CD14-positive monocyte (primary cell): ENCODE results near the gene SATB2. TPM values are rescaled to one million over a fixed set of nuclear protein-coding genes. Genes with fewer than 3 reads are reported as not detected.

ENCODE experiments used
- DNase-seq, 3 donors: peaks; one replicate each; pipeline ENCODE4 v3.0.0-alpha.2; 2011 to 2022
- H2AFZ ChIP-seq: 2 replicates; pipeline ENCODE4 v1.6.0; 2012; ENCODE audit warnings: mild to moderate bottlenecking, low read depth, low read length, inconsistent platforms; ENCODE audit not compliant: insufficient read depth, poor library complexity, severe bottlenecking
- H3K27ac ChIP-seq, 2 donors: 1 replicate in 1 of 2; 2 replicates in 1 of 2; pipeline ENCODE4 v1.5.1; 2012 to 2013; ENCODE audit warnings: low read length in 2 of 2, control low read depth in 1 of 2, inconsistent platforms in 1 of 2, low read depth in 1 of 2, mild to moderate bottlenecking in 1 of 2
- H3K27me3 ChIP-seq, 2 donors: one replicate each; pipeline versions ENCODE4 v1.6.0 to v1.6.1; 2011 to 2013; ENCODE audit warnings: low read length in 2 of 2; ENCODE audit not compliant: control insufficient read depth in 2 of 2, insufficient read depth in 2 of 2
- H3K36me3 ChIP-seq, 2 donors: replicated peaks in 1 of 2; 1 replicate in 1 of 2; 2 replicates in 1 of 2; pipeline versions ENCODE4 v1.5.1 to v1.6.1; 2012 to 2013; ENCODE audit warnings: low read length in 2 of 2, control low read depth in 1 of 2, inconsistent platforms in 1 of 2, mild to moderate bottlenecking in 1 of 2; ENCODE audit not compliant: insufficient read depth in 2 of 2, control insufficient read depth in 1 of 2
- H3K4me1 ChIP-seq, 2 donors: 1 replicate in 1 of 2; 2 replicates in 1 of 2; pipeline versions ENCODE4 v1.5.1 to v1.6.1; 2012 to 2013; ENCODE audit warnings: low read length in 2 of 2, control low read depth in 1 of 2, inconsistent platforms in 1 of 2, mild to moderate bottlenecking in 1 of 2, moderate library complexity in 1 of 2; ENCODE audit not compliant: insufficient read depth in 2 of 2, control insufficient read depth in 1 of 2
- H3K4me2 ChIP-seq: replicated peaks from 2 replicates; pipeline ENCODE3; 2012; ENCODE audit warnings: low read length, moderate library complexity, mild to moderate bottlenecking; ENCODE audit not compliant: poor library complexity, severe bottlenecking; ENCODE audit errors: extremely low read depth
- H3K4me3 ChIP-seq, 3 experiments: fragments of 200-600 bp in 1 of 3; sonication (generic) in 1 of 3; replicated peaks in 1 of 3; 1 replicate in 2 of 3; 2 replicates in 1 of 3; pipeline ENCODE4 v1.5.1; 2011 to 2013; ENCODE audit warnings: low read length in 3 of 3, mild to moderate bottlenecking in 3 of 3, control low read depth in 2 of 3, low read depth in 2 of 3, inconsistent platforms in 1 of 3, moderate library complexity in 1 of 3
- H3K79me2 ChIP-seq: 2 replicates; pipeline ENCODE4 v1.6.0; 2012; ENCODE audit warnings: mild to moderate bottlenecking, control low read depth, inconsistent platforms, low read length, moderate library complexity; ENCODE audit not compliant: insufficient read depth
- H3K9ac ChIP-seq: 2 replicates; pipeline ENCODE4 v1.6.0; 2017; ENCODE audit warnings: low read length, mild to moderate bottlenecking; ENCODE audit not compliant: insufficient read depth, poor library complexity, severe bottlenecking
- H3K9me3 ChIP-seq, 2 donors: replicated peaks in 1 of 2; 1 replicate in 1 of 2; 2 replicates in 1 of 2; pipeline versions ENCODE4 v1.5.1 to v1.6.1; 2012 to 2013; ENCODE audit warnings: low read length in 2 of 2, control low read depth in 1 of 2; ENCODE audit not compliant: control insufficient read depth in 1 of 2, insufficient read depth in 1 of 2
- H4K20me1 ChIP-seq: 2 replicates; pipeline ENCODE4 v1.6.0; 2012; ENCODE audit warnings: mild to moderate bottlenecking, low read length, control low read depth, moderate library complexity; ENCODE audit not compliant: insufficient read depth
- H3K27ac Mint-ChIP-seq, 7 donors: one replicate each; pipeline ENCODE4 v1.8.0; 2020; ENCODE audit warnings: mild to moderate bottlenecking in 7 of 7, mixed read lengths in 7 of 7, moderate library complexity in 6 of 7, inconsistent platforms in 2 of 7
- H3K27me3 Mint-ChIP-seq, 3 donors: one replicate each; pipeline ENCODE4 v1.8.0; 2021 to 2022; ENCODE audit warnings: low read depth in 3 of 3, mild to moderate bottlenecking in 3 of 3, mixed read lengths in 3 of 3, moderate library complexity in 3 of 3, inconsistent platforms in 1 of 3
- H3K36me3 Mint-ChIP-seq, 2 donors: one replicate each; pipeline ENCODE4 v1.8.0; 2020; ENCODE audit warnings: mixed read lengths in 2 of 2, inconsistent platforms in 1 of 2, mild to moderate bottlenecking in 1 of 2
- H3K4me1 Mint-ChIP-seq: one replicate; pipeline ENCODE4 v1.8.0; 2020; ENCODE audit warnings: mild to moderate bottlenecking, mixed read lengths
- H3K4me3 Mint-ChIP-seq, 2 donors: one replicate each; pipeline ENCODE4 v1.8.0; 2020; ENCODE audit warnings: mild to moderate bottlenecking in 2 of 2, mixed read lengths in 2 of 2, moderate library complexity in 1 of 2
- H3K9me3 Mint-ChIP-seq, 7 donors: one replicate each; pipeline ENCODE4 v1.8.0; 2020 to 2022; ENCODE audit warnings: mixed read lengths in 7 of 7, mild to moderate bottlenecking in 6 of 7, moderate library complexity in 6 of 7, inconsistent platforms in 2 of 7
- CTCF ChIP-seq: fragments of 200-600 bp; IDR thresholded peaks from one replicate; pipeline ENCODE4 v1.8.0; 2022; ENCODE audit warnings: antibody characterized with exemption, mild to moderate bottlenecking
- WGBS: methylation state at CpG from one replicate; pipeline ENCODE4 v1.1.5; 2013; ENCODE audit warnings: missing lambda C conversion rate; ENCODE audit not compliant: insufficient coverage; 5-methylcytosine and 5-hydroxymethylcytosine counted together
- intact Hi-C, 2 donors: fragments of 100-400 bp; cut with micrococcal nuclease; formaldehyde crosslinking; loops; one replicate each; pipeline versions ENCODE4 v1.15.0 to v1.15.1; 2023
- polyA plus RNA-seq, 3 donors: library from polyadenylated mRNA; depleted of rRNA in 1 of 3; unstranded in 2 of 3; stranded (reverse) in 1 of 3; fragments of 300-500 nt in 2 of 3; fragments of >200 nt in 1 of 3; fragmentation: Illumina TruSeq in 2 of 3; gene quantifications; 1 replicate in 2 of 3; 2 replicates in 1 of 3; pipeline ENCODE4 v1.2.3, GENCODE V29; 2012 to 2021

SATB2 gene
- polyA plus RNA-seq, 3 donors: 0.13 to 0.69 (median 0.14) TPM

- Mint-ChIP-seq H3K27ac (no peak overlapping the region), H3K27me3 (peaks cover 73 to 91% (median 82%) of the 10 kb centered on the region in 3 donors)
Observed at GRCh38 chr2:199458806-199459285, 1.1 kb upstream of the SATB2 start.

More at GRCh38 chr2:199458806-199459285, 1.1 kb upstream of the SATB2 start:
- Histone ChIP-seq H3K4me3 (peak overlapping the region; percentile 66 to 96 (median 85)), H3K79me2 (no peaks in the 10 kb centered on the region), H3K9ac (peak overlapping the region; percentile 64), H2AFZ (peak overlapping the region; percentile 99), H3K27me3 (peaks cover 70 to 79% of the 10 kb centered on the region in 2 donors), H3K36me3 (no peaks in the 10 kb centered on the region), H4K20me1 (no peaks in the 10 kb centered on the region), H3K9me3 (peaks cover 17 to 28% of the 10 kb centered on the region in 2 donors), H3K4me2 (peak overlapping the region; percentile 99), H3K27ac (no peak overlapping the region), H3K4me1 (peaks cover 61 to 82% of the 10 kb centered on the region in 2 donors)
- Mint-ChIP-seq H3K4me3 (peak overlapping the region; percentile 88 to 99), H3K36me3 (peaks cover 6 to 16% of the 10 kb centered on the region in 2 donors), H3K4me1 (peaks cover 55% of the 10 kb centered on the region), H3K9me3 (peaks cover 3 to 54% (median 41%) of the 10 kb centered on the region in 7 donors)
- TF ChIP-seq CTCF: no peak
- peak in 1 of 3 donors; percentile 11 for DNase-seq
- intact Hi-C loops: no loop called here
- under 1% methylated on average over 56 of the region's 56 CpGs for whole genome bisulfite sequencing
